H1 (cell line): ENCODE data around the gene DCBLD1. TPM values are rescaled to one million over a fixed set of nuclear protein-coding genes. Genes with fewer than 3 reads are reported as not detected.

Experiments used
- CTCF ChIA-PET: fragments of 300-600 bp; sonication (Branson Sonifier 250); formaldehyde crosslinking; loops from one replicate; lab custom pipeline; 2021; ENCODE audit not compliant: partially characterized antibody; lab: Charles Lee
- POLR2A ChIA-PET: fragments of 300-600 bp; sonication (Branson Sonifier 250); formaldehyde crosslinking; loops from one replicate; lab custom pipeline; 2021; ENCODE audit warnings: inconsistent platforms; ENCODE audit not compliant: partially characterized antibody; lab: Charles Lee
- DNase-seq, 2 experiments: peaks; one replicate each; pipeline versions ENCODE4 v3.0.0 to v3.0.0-alpha.2; 2010 to 2022; ENCODE audit warnings: low spot score in 2 of 2, low read depth in 1 of 2, mixed read lengths in 1 of 2
- FAIRE-seq: peaks from 2 replicates; lab custom pipeline; 2011; peaks lifted over from hg19 to GRCh38; lab: Jason Lieb, UNC
- H2AFZ ChIP-seq: 2 replicates; pipeline ENCODE4 v1.8.1; 2012; ENCODE audit warnings: low read length, inconsistent platforms
- H2AK5ac ChIP-seq: 2 replicates; pipeline ENCODE4 v1.6.1; 2013; ENCODE audit warnings: low read depth, low read length
- H2BK120ac ChIP-seq: replicated peaks from 2 replicates; pipeline ENCODE3; 2013; ENCODE audit warnings: low read depth, low read length, inconsistent platforms
- H2BK12ac ChIP-seq: 2 replicates; pipeline ENCODE4 v1.6.1; 2013; ENCODE audit warnings: low read depth, low read length
- H2BK15ac ChIP-seq: 2 replicates; pipeline ENCODE4 v1.6.1; 2013; ENCODE audit warnings: low read length
- H2BK20ac ChIP-seq: 2 replicates; pipeline ENCODE4 v1.6.1; 2013; ENCODE audit warnings: low read length
- H2BK5ac ChIP-seq: 2 replicates; pipeline ENCODE4 v1.6.1; 2013; ENCODE audit warnings: low read depth, low read length
- H3K14ac ChIP-seq: 2 replicates; pipeline ENCODE4 v1.6.1; 2013; ENCODE audit warnings: inconsistent platforms; ENCODE audit not compliant: insufficient read length
- H3K18ac ChIP-seq: 2 replicates; pipeline ENCODE4 v1.6.1; 2013; ENCODE audit warnings: low read length; ENCODE audit errors: extremely low read depth
- H3K23ac ChIP-seq: 2 replicates; pipeline ENCODE4 v1.6.1; 2013; ENCODE audit warnings: inconsistent platforms; ENCODE audit not compliant: insufficient read length
- H3K23me2 ChIP-seq: 2 replicates; pipeline ENCODE4 v1.6.1; 2013; ENCODE audit warnings: low read depth, low read length
- H3K27ac ChIP-seq: 2 replicates; pipeline ENCODE4 v1.6.1; 2011; ENCODE audit warnings: low read depth, low read length, inconsistent platforms
- H3K27me3 ChIP-seq, 4 experiments: replicated peaks in 1 of 4; 1 replicate in 1 of 4; 2 replicates in 3 of 4; pipeline versions ENCODE4 v1.6.1 to v1.8.1; 2011 to 2013; ENCODE audit warnings: low read length in 3 of 4, mild to moderate bottlenecking in 3 of 4, inconsistent platforms in 2 of 4, mixed read lengths in 2 of 4, moderate library complexity in 1 of 4; ENCODE audit not compliant: control insufficient read depth in 3 of 4, insufficient read depth in 3 of 4; ENCODE audit errors: extremely low read depth in 1 of 4
- H3K36me3 ChIP-seq, 4 experiments: 2 replicates each; pipeline versions ENCODE4 v1.6.1 to v1.8.1; 2011 to 2013; ENCODE audit warnings: mild to moderate bottlenecking in 4 of 4, low read length in 3 of 4, moderate library complexity in 2 of 4, control low read depth in 1 of 4, inconsistent platforms in 1 of 4; ENCODE audit not compliant: insufficient read depth in 4 of 4, control insufficient read depth in 2 of 4
- H3K4ac ChIP-seq: replicated peaks from 2 replicates; pipeline ENCODE3; 2013; ENCODE audit warnings: low read length, low read depth, mixed read lengths, inconsistent platforms; ENCODE audit not compliant: insufficient read length
- H3K4me1 ChIP-seq, 4 experiments: replicated peaks in 1 of 4; 1 replicate in 1 of 4; 2 replicates in 3 of 4; pipeline versions ENCODE4 v1.6.1 to v1.8.1; 2011 to 2013; ENCODE audit warnings: low read length in 3 of 4, inconsistent platforms in 2 of 4, mixed read lengths in 1 of 4; ENCODE audit not compliant: insufficient read depth in 4 of 4, control insufficient read depth in 3 of 4
- H3K4me2 ChIP-seq, 2 experiments: 2 replicates each; pipeline versions ENCODE4 v1.6.1 to v1.8.1; 2011 to 2013; ENCODE audit warnings: low read depth in 2 of 2, low read length in 2 of 2, control low read depth in 1 of 2, inconsistent platforms in 1 of 2, mild to moderate bottlenecking in 1 of 2; ENCODE audit not compliant: insufficient read depth in 1 of 2
- H3K4me3 ChIP-seq, 4 experiments: fragments of 200-600, 300-600 bp in 1 of 4; sonication (generic), shearing (Covaris generic), sonication (Bioruptor Twin) in 1 of 4; 2 replicates each; pipeline versions ENCODE4 v1.5.1 to v1.8.1; 2011 to 2016; ENCODE audit warnings: low read length in 4 of 4, low read depth in 3 of 4, control low read depth in 2 of 4, inconsistent platforms in 2 of 4, mild to moderate bottlenecking in 2 of 4, mixed read lengths in 1 of 4, moderate library complexity in 1 of 4; ENCODE audit not compliant: insufficient read depth in 2 of 4; ENCODE audit errors: extremely low read depth in 1 of 4
- H3K56ac ChIP-seq: replicated peaks from 2 replicates; pipeline ENCODE3; 2013; ENCODE audit warnings: low read depth, mild to moderate bottlenecking, mixed read lengths, low read length, inconsistent platforms; ENCODE audit not compliant: insufficient read length
- H3K79me1 ChIP-seq: 2 replicates; pipeline ENCODE4 v1.6.1; 2013; ENCODE audit warnings: low read depth, low read length, control low read depth
- H3K79me2 ChIP-seq, 2 experiments: 2 replicates each; pipeline versions ENCODE4 v1.6.1 to v1.8.1; 2012 to 2013; ENCODE audit warnings: low read length in 2 of 2, mild to moderate bottlenecking in 2 of 2, inconsistent platforms in 1 of 2; ENCODE audit not compliant: insufficient read depth in 2 of 2, control insufficient read depth in 1 of 2
- H3K9ac ChIP-seq, 4 experiments: replicated peaks in 1 of 4; 1 replicate in 1 of 4; 2 replicates in 3 of 4; pipeline versions ENCODE4 v1.6.1 to v1.8.1; 2011 to 2013; ENCODE audit warnings: low read depth in 3 of 4, low read length in 3 of 4, control low read depth in 2 of 4, mild to moderate bottlenecking in 2 of 4, moderate library complexity in 2 of 4, inconsistent platforms in 1 of 4; ENCODE audit errors: extremely low read depth in 1 of 4
- H3K9me3 ChIP-seq, 2 experiments: 2 replicates each; pipeline versions ENCODE4 v1.6.1 to v1.8.1; 2012 to 2013; ENCODE audit warnings: mild to moderate bottlenecking in 2 of 2, moderate library complexity in 2 of 2, control low read depth in 1 of 2, inconsistent platforms in 1 of 2, low read depth in 1 of 2, low read length in 1 of 2, mixed read lengths in 1 of 2; ENCODE audit not compliant: insufficient read depth in 2 of 2
- H4K20me1 ChIP-seq, 2 experiments: replicated peaks in 1 of 2; 2 replicates each; pipeline versions ENCODE3 to v1.8.1; 2011 to 2013; ENCODE audit warnings: inconsistent platforms in 2 of 2, low read length in 2 of 2, mild to moderate bottlenecking in 1 of 2; ENCODE audit not compliant: insufficient read depth in 2 of 2, control insufficient read depth in 1 of 2
- H4K5ac ChIP-seq: 2 replicates; pipeline ENCODE4 v1.6.1; 2013; ENCODE audit warnings: low read length, low read depth, mixed read lengths, inconsistent platforms; ENCODE audit not compliant: insufficient read length
- H4K8ac ChIP-seq: 2 replicates; pipeline ENCODE4 v1.8.0; 2013; ENCODE audit warnings: mild to moderate bottlenecking, moderate library complexity, low read length, inconsistent platforms; ENCODE audit not compliant: insufficient read depth; ENCODE audit errors: extremely low read depth
- H4K91ac ChIP-seq: replicated peaks from 2 replicates; pipeline ENCODE3; 2013; ENCODE audit warnings: low read length, mixed read lengths, inconsistent platforms; ENCODE audit not compliant: insufficient read length
- CEBPB ChIP-seq: IDR thresholded peaks from 2 replicates; pipeline ENCODE4 v1.6.1; 2012; ENCODE audit warnings: low read depth, low read length
- CTBP2 ChIP-seq: IDR thresholded peaks from 2 replicates; pipeline ENCODE4 v1.7.0; 2011; ENCODE audit warnings: borderline replicate concordance, mild to moderate bottlenecking, moderate library complexity, mixed read lengths, low read length; ENCODE audit not compliant: insufficient read depth, insufficient read length
- CTCF ChIP-seq, 3 experiments: IDR thresholded peaks; 1 replicate in 2 of 3; 2 replicates in 1 of 3; pipeline versions ENCODE4 v1.5.1 to v1.6.1; 2011; ENCODE audit warnings: low read length in 3 of 3, mild to moderate bottlenecking in 3 of 3, inconsistent platforms in 2 of 3, low read depth in 1 of 3, moderate library complexity in 1 of 3; ENCODE audit not compliant: insufficient read depth in 1 of 3; ENCODE audit errors: control extremely low read depth in 1 of 3
- E2F6 ChIP-seq: IDR thresholded peaks from 2 replicates; pipeline ENCODE4 v1.6.1; 2012; ENCODE audit warnings: inconsistent platforms
- EZH2 ChIP-seq: fragments of 200-600 bp; sonication (generic); IDR thresholded peaks from 2 replicates; pipeline ENCODE4 v1.7.1; 2012; ENCODE audit warnings: low read depth, mild to moderate bottlenecking, moderate library complexity, low read length, inconsistent platforms; ENCODE audit not compliant: severe bottlenecking
- GABPA ChIP-seq: IDR thresholded peaks from 2 replicates; pipeline ENCODE4 v1.6.1; 2011; ENCODE audit warnings: mild to moderate bottlenecking, low read length, moderate library complexity, borderline replicate concordance; ENCODE audit not compliant: insufficient read depth
- KDM4A ChIP-seq: IDR thresholded peaks from one replicate; pipeline ENCODE4 v1.7.1; 2012; ENCODE audit warnings: low read depth, mild to moderate bottlenecking, moderate library complexity, low read length, inconsistent platforms; ENCODE audit not compliant: severe bottlenecking
- TAF7 ChIP-seq: optimal IDR thresholded peaks from 2 replicates; pipeline ENCODE3; 2011; ENCODE audit warnings: low read depth, mild to moderate bottlenecking, inconsistent platforms, low read length, moderate library complexity, borderline replicate concordance
- WGBS, 2 experiments: shearing (Covaris generic) in 1 of 2; methylation state at CpG; one replicate each; pipeline versions ENCODE4 v1.1.6 to v1.1.7; 2013 to 2015; ENCODE audit warnings: low lambda C conversion rate in 2 of 2, mixed read lengths in 2 of 2, inconsistent platforms in 1 of 2, low coverage in 1 of 2, missing lambda C conversion rate in 1 of 2; ENCODE audit not compliant: insufficient replicate concordance in 2 of 2, insufficient coverage in 1 of 2, insufficient read length in 1 of 2; ENCODE audit errors: extremely low coverage in 1 of 2, missing lambda C conversion rate in 1 of 2; 5-methylcytosine and 5-hydroxymethylcytosine counted together
- polyA plus RNA-seq, 7 experiments: library from polyadenylated mRNA; depleted of rRNA in 3 of 7; stranded (reverse) in 5 of 7; unstranded in 2 of 7; fragments of >200 nt in 5 of 7; fragments of 200-250 nt in 2 of 7; gene quantifications; 1 replicate in 5 of 7; 2 replicates in 1 of 7; 4 replicates in 1 of 7; pipeline versions ENCODE4 v1.2.1 to v1.2.3, GENCODE V29; 2011 to 2013; ENCODE audit warnings: missing spikeins in 2 of 7, mixed read lengths in 2 of 7
- total RNA-seq: library from RNA; stranded (reverse); fragmentation: NEBNext Ultra II Directional; extraction: Animal tissue kit (Norgen Biotek cat#: 25700); gene quantifications from 2 replicates; pipeline ENCODE4 v1.2.1, GENCODE V29; 2021

DCBLD1 gene
- total and polyA plus RNA-seq, 2 of the 8 experiments (the other 6 are each of a cell fraction or from before 2014, with no cell fraction given) = 3.9 to 11.2 TPM

GRCh38 chr6:117520603-117521395 is 38.3 kb downstream of the DCBLD1 start:
- H3K9ac ChIP-seq = no peak overlapping the region
- H2BK20ac ChIP-seq = no peak overlapping the region
- ChIA-PET POLR2A (no interaction called here), CTCF (interaction anchor here (1.5 to 2.1 kb wide), 3 partner anchors 11 to 43 kb away, joined by 5 to 7 read pairs (median 6); no protein-coding TSS in a partner anchor)
- no peak overlapping the region for H2AFZ ChIP-seq
- no peaks in the 10 kb centered on the region for H3K27me3 ChIP-seq
- DNase-seq (no peak), FAIRE-seq (no peak)
- H4K91ac ChIP-seq = no peak overlapping the region
- no peaks in the 10 kb centered on the region for H4K20me1 ChIP-seq
- H3K4me1 ChIP-seq = no peaks in the 10 kb centered on the region
- no peak overlapping the region for H2BK120ac ChIP-seq
- H3K9me3 ChIP-seq = no peaks in the 10 kb centered on the region
- no peak overlapping the region for H2AK5ac ChIP-seq
- no peak overlapping the region for H4K8ac ChIP-seq
- no peak overlapping the region for H3K4me3 ChIP-seq
- H3K23me2 ChIP-seq = no peaks in the 10 kb centered on the region
- H2BK5ac ChIP-seq = no peak overlapping the region
- WGBS, 2 experiments = 82% methylated on average over 4 of the region's 4 CpGs; no CpG with 5 or more reads in 1 of the 2 experiments
- H3K27ac ChIP-seq = no peak overlapping the region
- H3K4me2 ChIP-seq = no peak overlapping the region
- no peak overlapping the region for H2BK12ac ChIP-seq
- H4K5ac ChIP-seq = no peak overlapping the region
- H2BK15ac ChIP-seq = no peak overlapping the region
- H3K23ac ChIP-seq = no peak overlapping the region
- no peak overlapping the region for H3K56ac ChIP-seq
- H3K4ac ChIP-seq = no peak overlapping the region
- H3K36me3 ChIP-seq = no peaks in the 10 kb centered on the region
- H3K14ac ChIP-seq = no peak overlapping the region
- no peaks in the 10 kb centered on the region for H3K79me2 ChIP-seq
- no peaks in the 10 kb centered on the region for H3K79me1 ChIP-seq
- no peak overlapping the region for H3K18ac ChIP-seq
- TF ChIP-seq EZH2 (no peak), CEBPB (no peak), KDM4A (no peak), TAF7 (no peak), GABPA (no peak), CTBP2 (no peak), E2F6 (no peak), CTCF (IDR thresholded peaks at IDR 0.05; ENCODE audit: control extremely low read depth in 1 of 3, insufficient read depth in 1 of 3, low read depth in 1 of 3, low read length in 3 of 3) (no peak)
